ENCODE data around the gene YBEY. TPM values are rescaled to one million over a fixed set of nuclear protein-coding genes. Genes with fewer than 3 reads are reported as not detected.

Gene YBEY
- total RNA-seq, 1 donor from 2014 or later = 10.6 TPM

DNA sequence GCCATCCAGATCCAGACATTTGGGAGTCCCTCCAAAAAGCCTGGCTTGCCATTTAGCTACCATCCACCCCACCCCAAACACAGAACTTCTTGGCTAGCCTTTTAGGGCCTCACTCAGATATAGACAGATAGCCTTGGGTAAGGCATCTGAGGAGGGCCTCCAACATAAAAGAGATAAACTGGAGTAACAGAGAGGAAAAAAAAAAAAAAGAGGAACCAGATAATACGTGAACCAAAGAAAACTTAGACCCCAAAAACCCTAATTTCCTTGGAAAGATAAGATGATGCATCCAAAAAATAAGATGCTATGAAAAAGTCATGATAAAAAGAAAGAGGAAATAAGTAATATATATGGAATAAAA lies 37.7 kb upstream of the YBEY start:
- no peaks in the 10 kb centered on the region for H3K4me1 Mint-ChIP-seq (ENCODE audit: low read depth)
- H3K9me3 Mint-ChIP-seq (ENCODE audit: low read depth) = no peaks in the 10 kb centered on the region
- DNase-seq (ENCODE audit: low spot score) = no peak
- H3K36me3 Mint-ChIP-seq (ENCODE audit: low read depth) = peaks cover 31% of the 10 kb centered on the region
- TF ChIP-seq, protein P1, sequence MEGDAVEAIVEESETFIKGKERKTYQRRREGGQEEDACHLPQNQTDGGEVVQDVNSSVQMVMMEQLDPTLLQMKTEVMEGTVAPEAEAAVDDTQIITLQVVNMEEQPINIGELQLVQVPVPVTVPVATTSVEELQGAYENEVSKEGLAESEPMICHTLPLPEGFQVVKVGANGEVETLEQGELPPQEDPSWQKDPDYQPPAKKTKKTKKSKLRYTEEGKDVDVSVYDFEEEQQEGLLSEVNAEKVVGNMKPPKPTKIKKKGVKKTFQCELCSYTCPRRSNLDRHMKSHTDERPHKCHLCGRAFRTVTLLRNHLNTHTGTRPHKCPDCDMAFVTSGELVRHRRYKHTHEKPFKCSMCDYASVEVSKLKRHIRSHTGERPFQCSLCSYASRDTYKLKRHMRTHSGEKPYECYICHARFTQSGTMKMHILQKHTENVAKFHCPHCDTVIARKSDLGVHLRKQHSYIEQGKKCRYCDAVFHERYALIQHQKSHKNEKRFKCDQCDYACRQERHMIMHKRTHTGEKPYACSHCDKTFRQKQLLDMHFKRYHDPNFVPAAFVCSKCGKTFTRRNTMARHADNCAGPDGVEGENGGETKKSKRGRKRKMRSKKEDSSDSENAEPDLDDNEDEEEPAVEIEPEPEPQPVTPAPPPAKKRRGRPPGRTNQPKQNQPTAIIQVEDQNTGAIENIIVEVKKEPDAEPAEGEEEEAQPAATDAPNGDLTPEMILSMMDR (IDR thresholded peaks at IDR 0.05) = no peak
- no peak overlapping the region for H3K4me3 Mint-ChIP-seq (ENCODE audit: unreplicated experiment)
- no peaks in the 10 kb centered on the region for H3K27me3 Mint-ChIP-seq (ENCODE audit: low read depth)
- H3K27ac Mint-ChIP-seq (ENCODE audit: unreplicated experiment) = no peak overlapping the region

DNA sequence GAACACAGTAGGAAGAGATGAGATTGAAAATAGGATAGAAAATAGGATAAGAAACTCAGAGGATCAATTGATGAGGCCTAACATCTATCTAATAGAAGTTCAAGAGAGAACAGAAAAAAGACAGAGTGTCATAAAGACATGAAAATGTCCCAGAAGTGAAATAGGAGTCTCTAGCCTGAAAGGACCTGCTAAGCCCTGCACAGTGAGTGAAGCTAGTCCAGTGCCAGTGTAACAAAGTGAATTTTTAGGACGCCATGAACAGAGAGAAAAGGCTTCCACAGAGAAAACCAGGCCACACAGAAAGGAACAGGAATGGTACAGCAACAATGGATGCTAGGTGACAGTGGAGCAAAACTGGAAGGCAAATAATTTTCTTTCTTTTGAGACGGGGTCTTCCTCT lies 37.3 kb upstream of the YBEY start:
- DNase-seq (ENCODE audit: low spot score) = no peak
- no peaks in the 10 kb centered on the region for H3K9me3 Mint-ChIP-seq (ENCODE audit: low read depth)
- H3K4me3 Mint-ChIP-seq (ENCODE audit: unreplicated experiment) = no peak overlapping the region
- peaks cover 34% of the 10 kb centered on the region for H3K36me3 Mint-ChIP-seq (ENCODE audit: low read depth)
- no peaks in the 10 kb centered on the region for H3K4me1 Mint-ChIP-seq (ENCODE audit: low read depth)
- TF ChIP-seq, protein P1 (IDR thresholded peaks at IDR 0.05) = no peak
- no peak overlapping the region for H3K27ac Mint-ChIP-seq (ENCODE audit: unreplicated experiment)
- H3K27me3 Mint-ChIP-seq (ENCODE audit: low read depth) = no peaks in the 10 kb centered on the region

GRCh38 chr21:46250146-46250725 lies 35.9 kb upstream of the YBEY start:
- Mint-ChIP-seq H3K4me1 (ENCODE audit: low read depth) (peaks cover 4% of the 10 kb centered on the region), H3K27me3 (ENCODE audit: low read depth) (no peaks in the 10 kb centered on the region), H3K36me3 (ENCODE audit: low read depth) (peaks cover 43% of the 10 kb centered on the region), H3K9me3 (ENCODE audit: low read depth) (no peaks in the 10 kb centered on the region), H3K27ac (ENCODE audit: unreplicated experiment) (no peak overlapping the region), H3K4me3 (ENCODE audit: unreplicated experiment) (no peak overlapping the region)
- no peak for DNase-seq (ENCODE audit: low spot score)
- TF ChIP-seq, protein P1 (IDR thresholded peaks at IDR 0.05) = no peak

DNA sequence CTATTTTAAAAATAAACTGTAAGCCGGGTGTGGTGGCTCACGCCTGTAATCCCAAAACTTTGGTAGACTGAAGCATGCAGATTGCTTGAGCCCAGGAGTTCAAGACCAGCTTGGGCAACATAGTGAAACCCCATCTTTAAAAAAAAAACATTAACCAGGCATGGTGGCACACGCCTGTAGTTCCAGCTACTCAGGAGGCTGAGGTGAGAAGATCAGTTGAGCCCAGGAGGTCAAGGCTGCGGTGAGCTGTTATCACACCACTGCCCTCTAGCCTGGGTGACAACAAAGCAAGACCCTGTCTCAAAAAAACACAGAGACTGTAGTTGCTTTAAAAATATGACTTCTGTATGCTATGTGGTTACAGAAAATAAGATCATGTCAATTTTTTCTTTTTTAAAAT lies 33.3 kb upstream of the YBEY start:
- Mint-ChIP-seq H3K4me1 (ENCODE audit: low read depth) (peaks cover 4% of the 10 kb centered on the region), H3K9me3 (ENCODE audit: low read depth) (no peaks in the 10 kb centered on the region), H3K4me3 (ENCODE audit: unreplicated experiment) (no peak overlapping the region), H3K27me3 (ENCODE audit: low read depth) (no peaks in the 10 kb centered on the region), H3K36me3 (ENCODE audit: low read depth) (peaks cover 43% of the 10 kb centered on the region), H3K27ac (ENCODE audit: unreplicated experiment) (no peak overlapping the region)
- DNase-seq (ENCODE audit: low spot score) = no peak
- TF ChIP-seq, protein P1 (IDR thresholded peaks at IDR 0.05) = no peak

GRCh38 chr21:46253610-46254124 lies 32.5 kb upstream of the YBEY start:
- TF ChIP-seq, protein P1 (IDR thresholded peaks at IDR 0.05) = no peak
- H3K4me1 Mint-ChIP-seq (ENCODE audit: low read depth) = peaks cover 4% of the 10 kb centered on the region
- peaks cover 50% of the 10 kb centered on the region for H3K36me3 Mint-ChIP-seq (ENCODE audit: low read depth)
- H3K27me3 Mint-ChIP-seq (ENCODE audit: low read depth) = no peaks in the 10 kb centered on the region
- H3K27ac Mint-ChIP-seq (ENCODE audit: unreplicated experiment) = no peak overlapping the region
- no peaks in the 10 kb centered on the region for H3K9me3 Mint-ChIP-seq (ENCODE audit: low read depth)
- DNase-seq (ENCODE audit: low spot score) = no peak
- no peak overlapping the region for H3K4me3 Mint-ChIP-seq (ENCODE audit: unreplicated experiment)

Data from chondrocyte (in vitro differentiated cells).